22Rv1 (cell line): ENCODE data around the gene GABBR1.

ENCODE experiments used
- ZFX ChIP-seq: fragments of 450-650 bp; IDR thresholded peaks from 2 replicates; pipeline ENCODE4 v1.6.1; 2017; ENCODE audit warnings: antibody characterized with exemption, borderline replicate concordance
- TF ChIP-seq, protein P1 (sequence below): fragments of 450-650 bp; IDR thresholded peaks from 2 replicates; pipeline ENCODE4 v1.5.1; 2017; ENCODE audit warnings: mild to moderate bottlenecking

GRCh38 chr6:29631209-29631810, 1.7 kb downstream of the GABBR1 start:
- TF ChIP-seq, protein P1, sequence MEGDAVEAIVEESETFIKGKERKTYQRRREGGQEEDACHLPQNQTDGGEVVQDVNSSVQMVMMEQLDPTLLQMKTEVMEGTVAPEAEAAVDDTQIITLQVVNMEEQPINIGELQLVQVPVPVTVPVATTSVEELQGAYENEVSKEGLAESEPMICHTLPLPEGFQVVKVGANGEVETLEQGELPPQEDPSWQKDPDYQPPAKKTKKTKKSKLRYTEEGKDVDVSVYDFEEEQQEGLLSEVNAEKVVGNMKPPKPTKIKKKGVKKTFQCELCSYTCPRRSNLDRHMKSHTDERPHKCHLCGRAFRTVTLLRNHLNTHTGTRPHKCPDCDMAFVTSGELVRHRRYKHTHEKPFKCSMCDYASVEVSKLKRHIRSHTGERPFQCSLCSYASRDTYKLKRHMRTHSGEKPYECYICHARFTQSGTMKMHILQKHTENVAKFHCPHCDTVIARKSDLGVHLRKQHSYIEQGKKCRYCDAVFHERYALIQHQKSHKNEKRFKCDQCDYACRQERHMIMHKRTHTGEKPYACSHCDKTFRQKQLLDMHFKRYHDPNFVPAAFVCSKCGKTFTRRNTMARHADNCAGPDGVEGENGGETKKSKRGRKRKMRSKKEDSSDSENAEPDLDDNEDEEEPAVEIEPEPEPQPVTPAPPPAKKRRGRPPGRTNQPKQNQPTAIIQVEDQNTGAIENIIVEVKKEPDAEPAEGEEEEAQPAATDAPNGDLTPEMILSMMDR = no peak
- TF ChIP-seq ZFX = no peak
